ENCODE measurements around the gene WDR86. TPM values are rescaled to one million over a fixed set of nuclear protein-coding genes. Genes with fewer than 3 reads are reported as not detected.

The WDR86 gene
- total RNA-seq, 1 donor from 2014 or later = 83.0 TPM

- H3K27ac Mint-ChIP-seq = no peak overlapping the region
- no peak for DNase-seq (ENCODE audit: extremely low spot score, unreplicated experiment)
Observed at GRCh38 chr7:151389768-151390597, 19.9 kb downstream of the WDR86 start.

GRCh38 chr7:151389096-151389767, 20.6 kb downstream of the WDR86 start:
- no peak for DNase-seq (ENCODE audit: extremely low spot score, unreplicated experiment)
- Mint-ChIP-seq H3K27me3 (peaks cover 2% of the 10 kb centered on the region), H3K36me3 (peaks cover 2% of the 10 kb centered on the region), H3K9me3 (no peaks in the 10 kb centered on the region), H3K4me3 (no peak overlapping the region), H3K27ac (no peak overlapping the region), H3K4me1 (ENCODE audit: unreplicated experiment) (peaks cover 10% of the 10 kb centered on the region)
- TF ChIP-seq CTCF (conservative IDR thresholded peaks at IDR 0.05) = no peak

More at GRCh38 chr7:151389768-151390597, 19.9 kb downstream of the WDR86 start:
- Mint-ChIP-seq H3K27me3 (no peaks in the 10 kb centered on the region), H3K4me3 (no peak overlapping the region), H3K36me3 (peaks cover under 1% of the 10 kb centered on the region), H3K4me1 (ENCODE audit: unreplicated experiment) (peaks cover 9% of the 10 kb centered on the region), H3K9me3 (no peaks in the 10 kb centered on the region)
- TF ChIP-seq CTCF (conservative IDR thresholded peaks at IDR 0.05) = no peak

GRCh38 chr7:151388430-151388829, 21.4 kb downstream of the WDR86 start:
- no peak overlapping the region for H3K27ac Mint-ChIP-seq
- peaks cover 4% of the 10 kb centered on the region for H3K36me3 Mint-ChIP-seq
- no peak for TF ChIP-seq CTCF (conservative IDR thresholded peaks at IDR 0.05)
- DNase-seq (ENCODE audit: extremely low spot score, unreplicated experiment) = no peak
- no peak overlapping the region for H3K4me3 Mint-ChIP-seq
- peaks cover 10% of the 10 kb centered on the region for H3K4me1 Mint-ChIP-seq (ENCODE audit: unreplicated experiment)
- H3K27me3 Mint-ChIP-seq = peaks cover 9% of the 10 kb centered on the region
- H3K9me3 Mint-ChIP-seq = no peaks in the 10 kb centered on the region

GRCh38 chr7:151388007-151388297, 21.9 kb downstream of the WDR86 start:
- no peak for DNase-seq (ENCODE audit: extremely low spot score, unreplicated experiment)
- H3K36me3 Mint-ChIP-seq = peaks cover 4% of the 10 kb centered on the region
- peaks cover 10% of the 10 kb centered on the region for H3K4me1 Mint-ChIP-seq (ENCODE audit: unreplicated experiment)
- no peak overlapping the region for H3K4me3 Mint-ChIP-seq
- peaks cover 9% of the 10 kb centered on the region for H3K27me3 Mint-ChIP-seq
- no peaks in the 10 kb centered on the region for H3K9me3 Mint-ChIP-seq
- no peak overlapping the region for H3K27ac Mint-ChIP-seq
- no peak for TF ChIP-seq CTCF (conservative IDR thresholded peaks at IDR 0.05)

GRCh38 chr7:151387161-151388006, 22.5 kb downstream of the WDR86 start:
- Mint-ChIP-seq H3K27ac (no peak overlapping the region), H3K4me1 (ENCODE audit: unreplicated experiment) (peaks cover 10% of the 10 kb centered on the region), H3K9me3 (no peaks in the 10 kb centered on the region), H3K36me3 (peaks cover 4% of the 10 kb centered on the region), H3K27me3 (peaks cover 13% of the 10 kb centered on the region), H3K4me3 (no peak overlapping the region)
- TF ChIP-seq CTCF (conservative IDR thresholded peaks at IDR 0.05) = no peak
- DNase-seq (ENCODE audit: extremely low spot score, unreplicated experiment) = no peak

Measured in type B pancreatic cell (in vitro differentiated cells).